NAMALWA (cell line): Measurements from ENCODE around the gene ARHGAP22.

Source experiments
- DNase-seq: peaks from one replicate; pipeline ENCODE4 v3.0.0-alpha.2; 2015; ENCODE audit warnings: low spot score

The ARHGAP22 gene

GRCh38 chr10:48511875-48512231 lies 93.0 kb downstream of the ARHGAP22 start:
- DNase-seq, result no peak

DNA sequence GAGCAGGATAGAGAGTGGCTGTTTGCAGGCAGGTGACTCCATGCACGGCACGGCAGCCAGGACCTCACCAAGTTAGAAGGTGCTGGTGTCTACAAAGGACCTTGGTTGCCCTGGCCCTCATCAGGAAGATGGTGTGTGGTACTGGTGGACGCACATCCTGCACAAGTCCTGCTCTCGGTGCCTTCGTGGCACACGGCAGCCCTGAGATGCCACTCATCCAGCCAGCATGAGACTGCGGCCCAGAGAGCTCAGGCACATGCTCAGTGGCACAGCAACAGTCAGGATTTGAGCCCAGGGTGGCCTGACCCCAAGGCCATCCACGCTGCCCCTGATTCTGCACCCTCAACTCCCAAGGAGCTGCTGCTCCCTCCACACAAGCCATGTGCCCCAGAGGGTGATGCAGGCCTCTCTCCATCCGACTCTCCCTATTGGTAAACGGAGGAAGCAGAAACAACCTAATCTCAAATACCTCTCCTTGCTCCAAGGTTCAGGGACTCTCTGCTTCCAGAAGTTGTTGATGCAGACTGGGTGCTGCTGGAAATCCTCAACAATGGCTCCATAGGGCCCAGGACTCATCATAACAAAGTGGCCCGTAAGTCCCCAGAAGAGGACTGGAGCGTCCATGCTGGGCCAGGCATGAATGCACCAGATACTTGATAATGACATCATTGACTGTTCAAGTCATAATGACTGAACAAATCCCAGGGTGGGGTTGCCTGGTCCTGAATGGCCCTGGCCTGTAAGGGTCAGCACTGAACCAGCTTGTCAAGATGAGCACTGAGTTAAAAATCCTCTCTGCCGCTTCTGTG lies 93.6 kb downstream of the ARHGAP22 start:
- no peak for DNase-seq

- DNase-seq, result peak; percentile 64
Observed at GRCh38 chr10:48509974-48510692, 94.7 kb downstream of the ARHGAP22 start.

DNA sequence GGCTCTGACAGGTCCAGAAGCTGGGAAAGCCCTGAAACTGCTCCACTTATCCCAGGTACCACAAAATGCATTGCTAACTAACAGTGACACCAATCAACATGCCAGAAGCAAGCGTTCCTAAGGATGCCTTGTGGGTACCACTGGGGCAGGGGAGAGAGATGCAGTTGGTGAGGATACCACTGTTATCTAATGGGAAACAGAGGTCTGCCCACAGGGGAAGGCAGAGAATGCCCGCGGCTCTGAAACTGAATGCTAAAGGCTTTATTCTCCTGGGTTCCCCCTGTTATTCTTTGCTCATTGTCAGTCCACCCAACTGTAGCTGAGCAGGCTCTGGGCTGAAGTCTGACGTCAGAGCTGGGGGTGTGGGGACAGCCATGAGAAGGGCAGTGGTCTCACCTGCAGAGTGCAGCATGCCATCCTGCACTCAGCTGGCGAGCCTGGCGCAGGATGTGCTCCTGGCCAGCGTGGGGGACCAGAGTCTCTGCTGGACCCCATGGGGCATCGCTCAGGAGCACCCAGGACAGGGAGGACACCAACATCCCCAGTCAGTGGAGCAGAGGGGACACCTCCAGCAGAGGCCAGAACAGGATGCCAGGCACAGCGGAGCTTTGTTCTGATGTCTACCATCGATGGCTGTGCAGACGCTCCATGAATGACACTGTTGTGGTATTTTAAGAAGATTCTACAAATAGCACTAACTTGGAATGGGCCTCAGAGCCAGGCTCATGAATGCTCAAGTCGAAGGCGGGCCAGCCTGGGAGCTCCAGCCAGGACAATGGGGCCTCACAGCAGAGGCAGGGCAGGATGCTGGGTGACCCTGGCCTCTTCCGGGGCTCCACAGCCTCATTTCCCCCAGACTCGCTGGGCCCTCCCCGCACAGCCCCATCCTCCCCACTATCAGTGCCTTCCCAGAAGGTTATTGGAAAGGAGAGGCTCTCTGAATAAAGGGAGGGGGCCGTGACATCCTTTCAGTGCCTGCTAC lies 95.8 kb downstream of the ARHGAP22 start:
- no peak for DNase-seq

GRCh38 chr10:48507933-48508790 lies 96.7 kb downstream of the ARHGAP22 start:
- DNase-seq, result no peak

GRCh38 chr10:48507494-48507893 lies 97.4 kb downstream of the ARHGAP22 start:
- no peak for DNase-seq

DNA sequence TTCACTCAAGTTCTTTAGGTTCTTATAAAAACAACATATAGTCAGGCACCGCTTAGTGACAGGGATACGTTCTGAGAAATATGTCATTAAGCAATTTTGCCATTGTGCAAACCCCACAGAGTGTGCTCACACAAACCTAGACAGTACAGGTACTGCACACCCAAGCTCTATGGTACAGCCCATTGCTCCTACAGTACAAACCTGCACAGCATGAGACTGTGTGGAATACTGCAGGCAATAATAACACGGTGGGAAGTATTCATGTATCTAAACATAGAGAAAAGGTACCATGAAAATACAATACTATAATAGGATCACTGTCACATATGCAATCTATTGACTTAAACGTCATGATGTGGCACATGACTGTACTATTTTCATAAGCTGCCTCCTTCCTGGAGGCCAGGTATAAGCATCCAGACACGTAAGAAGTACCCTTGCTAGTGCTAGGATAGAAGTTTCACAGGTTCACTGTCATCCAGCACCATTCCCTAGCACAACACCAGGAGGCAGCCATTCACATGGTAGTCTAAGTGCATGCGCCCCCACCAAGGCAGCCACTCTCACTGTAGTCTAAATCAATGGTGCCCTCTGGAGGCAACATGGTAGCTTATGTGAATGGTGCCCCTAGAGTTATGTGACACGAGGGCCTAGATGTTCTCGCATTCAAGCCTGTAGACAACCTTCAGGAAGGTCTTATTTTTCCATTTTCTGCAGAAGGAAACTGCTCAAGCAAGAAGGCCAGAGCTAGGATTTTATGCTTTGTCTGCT lies 98.5 kb downstream of the ARHGAP22 start:
- DNase-seq, result peak; percentile 88

DNA sequence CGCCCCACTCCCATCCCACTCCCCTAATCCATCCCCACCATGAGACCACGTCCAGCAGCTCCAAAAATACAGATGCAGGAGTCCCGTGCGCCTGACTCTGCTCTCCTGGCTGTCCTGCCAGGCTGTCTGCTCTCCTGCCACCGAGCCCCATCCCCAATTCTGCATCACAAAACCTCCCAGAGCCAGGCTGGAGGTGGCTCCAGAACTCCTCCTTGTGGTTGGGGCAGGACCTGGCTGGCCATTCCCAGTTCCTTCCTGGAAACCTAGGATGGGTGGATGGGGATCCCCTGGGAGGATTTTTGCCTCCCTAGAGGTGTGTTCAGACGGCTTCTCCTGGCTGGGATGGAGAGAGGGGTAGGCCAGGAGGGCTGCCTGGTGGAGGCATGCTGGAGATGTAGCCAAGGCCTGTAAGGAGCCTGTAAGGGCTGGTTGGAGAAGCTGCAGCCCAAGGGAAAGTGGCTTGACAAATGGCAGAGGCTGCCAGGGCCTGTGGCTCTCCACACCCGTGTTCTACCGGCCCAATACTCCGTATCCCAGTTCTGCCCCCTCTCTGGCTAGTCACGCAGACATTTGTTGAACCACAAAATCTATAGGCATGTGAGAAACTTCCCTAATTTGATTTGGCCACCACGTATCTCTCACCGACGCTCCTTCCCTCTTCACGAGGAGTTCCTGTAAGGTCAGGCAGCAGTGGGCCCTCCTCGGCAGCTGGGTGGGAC lies 99.3 kb downstream of the ARHGAP22 start:
- DNase-seq, result no peak

DNA sequence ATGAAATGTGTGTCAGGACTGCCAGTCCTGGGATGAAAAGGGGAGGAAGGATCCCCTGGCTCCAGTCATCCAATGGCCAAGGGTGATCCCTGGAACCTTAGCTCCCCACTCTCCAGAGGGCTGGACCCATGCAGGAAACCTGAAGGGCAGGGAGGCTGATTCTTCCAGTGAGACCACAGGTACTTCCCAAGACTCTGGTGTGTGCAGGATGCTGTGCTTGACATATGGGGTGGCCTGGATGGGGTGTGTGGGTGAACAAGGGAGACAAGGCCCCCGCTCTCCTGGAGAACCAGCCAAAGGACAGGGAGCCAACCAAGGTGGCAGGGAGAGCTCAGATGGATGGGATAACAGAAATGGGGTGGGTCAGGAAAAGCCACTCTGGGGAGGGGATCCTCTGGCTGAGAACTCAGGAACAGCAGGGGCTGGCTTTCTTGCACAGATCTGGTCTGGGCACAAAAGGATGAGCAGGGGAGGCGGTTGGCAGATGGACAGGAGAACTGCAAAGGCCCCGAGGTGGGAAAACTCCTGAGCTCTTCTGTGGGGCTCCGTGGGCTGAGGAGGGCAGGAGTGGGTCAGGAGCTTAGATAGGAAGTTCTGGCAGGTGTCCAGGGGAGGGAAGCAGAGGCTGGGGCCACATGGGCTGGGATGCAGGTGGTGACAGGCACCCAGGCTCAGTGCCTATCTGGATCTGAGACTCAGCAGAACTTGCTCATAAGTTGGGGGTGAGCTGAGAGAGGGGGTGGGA lies 100.6 kb downstream of the ARHGAP22 start:
- no peak for DNase-seq

- no peak for DNase-seq
Observed at GRCh38 chr10:48503293-48503911, 101.5 kb downstream of the ARHGAP22 start.

GRCh38 chr10:48502791-48503190 lies 102.1 kb downstream of the ARHGAP22 start:
- DNase-seq, result no peak

DNA sequence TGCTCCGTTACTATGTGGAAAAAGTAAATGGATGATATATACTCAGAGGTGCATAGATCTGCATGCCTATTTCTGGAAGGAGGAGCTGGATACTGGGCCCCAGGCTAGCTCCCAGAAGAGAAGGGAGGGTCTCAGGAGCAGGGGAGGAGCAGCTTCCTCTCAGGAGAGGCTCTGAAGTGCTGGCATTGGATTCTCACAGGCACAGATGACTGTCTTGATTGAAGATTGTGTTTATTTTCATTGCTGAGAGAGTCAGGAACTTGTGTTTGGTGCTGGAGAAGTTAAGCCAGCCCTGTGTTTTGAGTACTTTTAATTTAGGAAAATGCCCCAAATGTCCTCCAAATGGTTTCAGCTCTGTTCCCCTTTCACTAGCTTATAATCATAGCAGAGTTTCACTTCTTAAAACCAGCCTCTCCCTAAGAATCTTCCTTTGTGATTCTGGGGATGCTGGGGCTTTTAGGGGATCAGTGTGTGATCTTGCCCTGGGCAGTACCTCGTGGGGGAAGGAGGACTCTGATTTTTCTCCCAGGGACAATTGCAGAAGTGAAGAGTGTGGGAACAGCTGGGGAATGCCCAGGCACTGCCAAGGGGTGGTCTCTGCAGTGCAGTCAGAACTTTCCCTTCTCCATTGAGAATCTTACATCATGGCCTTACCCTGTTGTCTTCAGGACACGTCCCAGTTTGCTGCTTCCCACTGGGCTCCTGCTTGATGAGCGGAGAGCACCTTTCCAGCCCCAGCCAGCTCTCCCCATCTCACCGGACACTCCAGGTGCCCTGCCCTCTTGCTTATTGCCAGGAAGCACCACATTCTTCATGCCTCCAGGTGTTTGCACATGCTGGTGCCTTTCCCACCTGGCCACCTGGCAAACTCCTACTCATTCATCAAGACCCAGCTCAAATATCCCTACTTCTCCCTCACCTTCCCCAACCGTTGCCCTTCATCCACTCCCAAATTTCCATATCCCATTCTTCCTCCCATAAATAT lies 102.8 kb downstream of the ARHGAP22 start:
- no peak for DNase-seq

DNA sequence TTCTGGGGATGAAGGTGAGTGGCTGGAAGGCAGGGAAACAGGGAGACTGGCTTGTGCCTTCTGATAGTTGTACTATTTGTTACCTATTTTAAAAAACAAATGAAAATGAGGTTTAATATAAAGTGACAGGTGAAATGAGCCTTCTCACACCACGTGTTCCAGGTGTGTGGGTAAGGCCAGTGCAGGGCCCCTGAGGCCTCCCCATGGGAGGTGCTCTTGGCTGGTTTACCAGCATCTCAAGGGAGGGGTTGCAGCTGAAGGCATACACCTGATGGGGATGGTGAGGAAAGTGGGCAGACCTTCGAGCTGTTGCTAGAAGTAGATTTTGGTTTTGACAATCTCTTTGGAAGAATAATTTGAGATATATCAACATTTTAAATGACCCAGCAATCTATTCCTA lies 103.6 kb downstream of the ARHGAP22 start:
- DNase-seq, result no peak

DNA sequence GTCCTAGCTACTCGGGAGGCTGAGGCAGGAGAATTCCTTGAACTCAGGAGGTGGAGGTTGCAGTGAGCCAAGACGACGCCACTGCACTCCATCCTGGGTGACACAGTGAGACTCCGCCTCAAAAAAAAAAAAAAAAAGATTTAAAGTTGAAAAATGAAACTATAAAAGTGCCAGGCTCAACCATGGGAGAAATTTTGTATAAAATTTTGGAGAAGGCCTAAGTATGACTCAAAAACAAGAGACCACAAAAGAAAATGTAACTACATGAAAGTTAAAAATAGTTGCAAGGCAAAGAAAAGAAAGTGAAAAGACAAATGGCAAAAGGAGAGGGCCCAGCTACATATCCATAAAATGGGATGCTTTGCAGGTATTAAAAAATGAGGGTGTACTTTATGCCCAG lies 104.1 kb downstream of the ARHGAP22 start:
- no peak for DNase-seq

DNA sequence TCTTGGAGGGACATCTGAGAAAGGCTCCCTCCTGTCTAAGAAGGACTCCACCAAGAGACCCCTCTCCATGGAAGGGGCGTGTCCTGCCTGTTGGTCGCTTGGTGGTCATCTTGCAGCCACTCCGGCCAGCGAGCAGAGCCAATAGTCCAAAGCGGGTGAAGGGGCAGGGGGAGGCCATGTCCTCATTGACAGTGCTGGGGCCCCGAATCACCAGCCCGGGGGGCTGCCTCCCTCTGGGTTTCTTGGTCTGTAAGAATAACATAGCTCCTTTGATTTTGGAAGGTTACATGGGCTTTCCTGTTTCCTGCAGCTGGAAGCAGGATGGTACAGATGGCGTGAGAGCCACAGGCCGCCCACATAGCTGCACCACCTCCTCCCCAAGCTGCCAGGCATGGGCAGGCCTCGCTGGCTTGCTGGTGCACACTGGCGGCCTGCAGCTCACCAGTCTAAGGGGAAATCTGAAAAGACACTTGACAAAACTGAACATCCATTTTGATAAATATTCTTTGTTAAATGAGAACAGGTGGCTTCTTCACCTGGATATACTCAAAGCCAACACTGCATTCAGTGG lies 105.8 kb downstream of the ARHGAP22 start:
- DNase-seq, result no peak

GRCh38 chr10:48497780-48498770 lies 106.8 kb downstream of the ARHGAP22 start:
- DNase-seq, result no peak
